Mucosa of gallbladder (tissue), 1 donor: ENCODE data around the gene ZNF574. TPM values are rescaled to one million over a fixed set of nuclear protein-coding genes. Genes with fewer than 3 reads are reported as not detected.

ENCODE experiments used
- DNase-seq: peaks from one replicate; pipeline ENCODE4 v3.0.0-alpha.2; 2020; ENCODE audit warnings: low spot score
- total RNA-seq: library from RNA; stranded (reverse); gene quantifications from one replicate; pipeline ENCODE4 v1.2.1, GENCODE V29; 2021
- donor health status: DM: no; HTN: no; CAD: no.

The ZNF574 gene
- total RNA-seq, 1 donor from 2014 or later, result 17.1 TPM

GRCh38 chr19:42125536-42125935 is 49.6 kb downstream of the ZNF574 start:
- DNase-seq, result no peak

- no peak for DNase-seq
Measured at GRCh38 chr19:42126574-42126973, 50.6 kb downstream of the ZNF574 start.

- DNase-seq, result no peak
Measured at GRCh38 chr19:42129399-42130253, 53.7 kb downstream of the ZNF574 start.

- DNase-seq, result no peak
Measured at GRCh38 chr19:42130254-42130573, 54.2 kb downstream of the ZNF574 start.

Other genes starting within 250 kb of the ZNF574 start
- gene LYPD4, start 231.5 kb upstream of the ZNF574 start, total RNA-seq, result not detected
- gene DMRTC2, start 231.1 kb upstream of the ZNF574 start, total RNA-seq, result not detected
- gene RPS19, start 215.9 kb upstream of the ZNF574 start, total RNA-seq, result 1,211 TPM
- 0.32 TPM for gene CD79A, start 198.9 kb upstream of the ZNF574 start, total RNA-seq
- 115 TPM for gene ARHGEF1, start 193.0 kb upstream of the ZNF574 start, total RNA-seq
- 3.4 TPM for gene ERFL, start 147.7 kb upstream of the ZNF574 start, total RNA-seq
- 188 TPM for gene RABAC1, start 116.8 kb upstream of the ZNF574 start, total RNA-seq
- gene ATP1A3, start 81.9 kb upstream of the ZNF574 start, total RNA-seq, result 0.60 TPM
- 9.8 TPM for gene GRIK5, start 6.0 kb upstream of the ZNF574 start, total RNA-seq
- gene POU2F2, start 56.3 kb downstream of the ZNF574 start, total RNA-seq, result 4.3 TPM
- 35.0 TPM for gene DEDD2, start 141.5 kb downstream of the ZNF574 start, total RNA-seq
- 12.1 TPM for gene ZNF526, start 144.1 kb downstream of the ZNF574 start, total RNA-seq
- 49.8 TPM for gene GSK3A, start 166.4 kb downstream of the ZNF574 start, total RNA-seq
- gene ERF, start 179.0 kb downstream of the ZNF574 start, total RNA-seq, result 68.3 TPM
- 93.4 TPM for gene CIC, start 193.1 kb downstream of the ZNF574 start, total RNA-seq
- gene PRR19, start 226.0 kb downstream of the ZNF574 start, total RNA-seq, result 0.75 TPM
- gene PAFAH1B3, start 226.5 kb downstream of the ZNF574 start, total RNA-seq, result 28.6 TPM
- 0.63 TPM for gene TMEM145, start 237.1 kb downstream of the ZNF574 start, total RNA-seq
- gene MEGF8, start 249.5 kb downstream of the ZNF574 start, total RNA-seq, result 32.8 TPM